Choroid plexus epithelial cell (primary cell): ENCODE measurements around the gene RAB4B.
A peak's percentile ranks its signal among the peaks of the same experiment; 100 is the strongest.

ENCODE experiments used
- DNase-seq: peaks from one replicate; pipeline ENCODE4 v3.0.0-alpha.2; 2010; ENCODE audit warnings: low read depth
- H3K4me3 ChIP-seq: 2 replicates; pipeline ENCODE4 v1.5.1; 2011; ENCODE audit warnings: low read depth, mild to moderate bottlenecking, control low read depth, low read length, moderate library complexity
- CTCF ChIP-seq: conservative IDR thresholded peaks from 2 replicates; pipeline ENCODE4 v1.5.1; 2011; ENCODE audit warnings: low read depth, mild to moderate bottlenecking, control low read depth, inconsistent platforms, low read length, moderate library complexity

The RAB4B gene

GRCh38 chr19:40752257-40752781 is 25.7 kb upstream of the RAB4B start:
- TF ChIP-seq CTCF = no peak
- H3K4me3 ChIP-seq = peak overlapping the region; percentile 90
- DNase-seq = no peak

- TF ChIP-seq CTCF = no peak
- no peak for DNase-seq
- H3K4me3 ChIP-seq = no peak overlapping the region
Measured at GRCh38 chr19:40754611-40755247, 23.3 kb upstream of the RAB4B start.

GRCh38 chr19:40755248-40755624 is 22.8 kb upstream of the RAB4B start:
- TF ChIP-seq CTCF = no peak
- no peak overlapping the region for H3K4me3 ChIP-seq
- no peak for DNase-seq

- no peak overlapping the region for H3K4me3 ChIP-seq
- DNase-seq = no peak
- TF ChIP-seq CTCF = no peak
Measured at GRCh38 chr19:40755791-40756190, 22.3 kb upstream of the RAB4B start.

GRCh38 chr19:40756502-40757110 is 21.4 kb upstream of the RAB4B start:
- no peak for TF ChIP-seq CTCF
- DNase-seq = no peak
- H3K4me3 ChIP-seq = no peak overlapping the region

GRCh38 chr19:40758491-40758890 is 19.6 kb upstream of the RAB4B start:
- DNase-seq = no peak
- no peak for TF ChIP-seq CTCF
- no peak overlapping the region for H3K4me3 ChIP-seq

- TF ChIP-seq CTCF = no peak
- no peak overlapping the region for H3K4me3 ChIP-seq
- no peak for DNase-seq
Measured at GRCh38 chr19:40759352-40759751, 18.7 kb upstream of the RAB4B start.
